ENCODE data around the gene EDN2. TPM values are rescaled to one million over a fixed set of nuclear protein-coding genes. Genes with fewer than 3 reads are reported as not detected.

EDN2 gene
- total RNA-seq, 1 experiment from 2014 or later = 3.0 TPM

- H3K9me3 ChIP-seq = no peaks in the 10 kb centered on the region
- H3K27me3 ChIP-seq = no peaks in the 10 kb centered on the region
- no peaks in the 10 kb centered on the region for H3K36me3 ChIP-seq
- DNase-seq = no peak
- no peak overlapping the region for H3K4me3 ChIP-seq
Observed at GRCh38 chr1:41430069-41430468, 54.4 kb downstream of the EDN2 start.

- H3K27me3 ChIP-seq = no peaks in the 10 kb centered on the region
- no peaks in the 10 kb centered on the region for H3K9me3 ChIP-seq
- DNase-seq = no peak
- no peaks in the 10 kb centered on the region for H3K36me3 ChIP-seq
- H3K4me3 ChIP-seq = no peak overlapping the region
Observed at GRCh38 chr1:41429641-41430035, 54.8 kb downstream of the EDN2 start.

Other genes with a start within 250 kb of the EDN2 start
- gene SCMH1, start 242.4 kb downstream of the EDN2 start, total RNA-seq (2014; rRNA removed; shearing (Covaris generic); ENCODE audit: low replicate concordance) = 11.5 and 13.4 TPM in 2 replicates
- not detected in 2 replicates for gene FOXO6, start 123.2 kb downstream of the EDN2 start, total RNA-seq (2014; rRNA removed; shearing (Covaris generic); ENCODE audit: low replicate concordance)